ENCODE data around the gene SH3GL3. TPM values are rescaled to one million over a fixed set of nuclear protein-coding genes. Genes with fewer than 3 reads are reported as not detected.

The SH3GL3 gene
- polyA plus RNA-seq, 2 of the 4 experiments (the other 2 are of a cell fraction): 0.19 to 0.21 TPM

DNA sequence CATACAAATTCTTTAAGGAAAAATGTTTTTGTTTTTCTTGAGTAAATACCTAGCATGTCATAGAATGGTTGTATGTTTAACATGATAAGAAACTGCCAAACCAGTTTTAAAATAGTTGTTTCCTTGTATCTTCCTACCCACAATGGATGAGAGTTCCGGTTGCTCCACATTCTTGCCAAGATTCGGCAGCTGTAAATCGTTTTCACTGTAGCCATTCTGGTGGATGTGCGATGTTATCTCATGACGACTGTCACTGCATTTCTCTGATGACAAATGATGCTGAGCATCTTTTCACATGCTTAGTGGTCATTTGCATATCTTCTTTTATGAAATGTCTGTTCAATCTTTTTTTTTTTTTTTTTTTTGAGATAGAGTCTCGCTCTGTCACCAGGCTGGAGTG lies 36.6 kb upstream of the SH3GL3 start (continued):
- TF ChIP-seq, protein P1, sequence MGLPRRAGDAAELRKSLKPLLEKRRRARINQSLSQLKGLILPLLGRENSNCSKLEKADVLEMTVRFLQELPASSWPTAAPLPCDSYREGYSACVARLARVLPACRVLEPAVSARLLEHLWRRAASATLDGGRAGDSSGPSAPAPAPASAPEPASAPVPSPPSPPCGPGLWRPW (IDR thresholded peaks at IDR 0.05): no peak
- TF ChIP-seq ZC3H11A (IDR thresholded peaks at IDR 0.05): no peak
- TF ChIP-seq CEBPB (IDR thresholded peaks at IDR 0.05): no peak
- TF ChIP-seq ESRRA (IDR thresholded peaks at IDR 0.05; ENCODE audit: borderline replicate concordance, low read length): no peak
- TF ChIP-seq, protein P2, sequence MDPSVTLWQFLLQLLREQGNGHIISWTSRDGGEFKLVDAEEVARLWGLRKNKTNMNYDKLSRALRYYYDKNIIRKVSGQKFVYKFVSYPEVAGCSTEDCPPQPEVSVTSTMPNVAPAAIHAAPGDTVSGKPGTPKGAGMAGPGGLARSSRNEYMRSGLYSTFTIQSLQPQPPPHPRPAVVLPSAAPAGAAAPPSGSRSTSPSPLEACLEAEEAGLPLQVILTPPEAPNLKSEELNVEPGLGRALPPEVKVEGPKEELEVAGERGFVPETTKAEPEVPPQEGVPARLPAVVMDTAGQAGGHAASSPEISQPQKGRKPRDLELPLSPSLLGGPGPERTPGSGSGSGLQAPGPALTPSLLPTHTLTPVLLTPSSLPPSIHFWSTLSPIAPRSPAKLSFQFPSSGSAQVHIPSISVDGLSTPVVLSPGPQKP (IDR thresholded peaks at IDR 0.05; ENCODE audit: low read depth, low read length): no peak
- no peak for TF ChIP-seq EP300 (IDR thresholded peaks at IDR 0.05)
- TF ChIP-seq, protein P3, sequence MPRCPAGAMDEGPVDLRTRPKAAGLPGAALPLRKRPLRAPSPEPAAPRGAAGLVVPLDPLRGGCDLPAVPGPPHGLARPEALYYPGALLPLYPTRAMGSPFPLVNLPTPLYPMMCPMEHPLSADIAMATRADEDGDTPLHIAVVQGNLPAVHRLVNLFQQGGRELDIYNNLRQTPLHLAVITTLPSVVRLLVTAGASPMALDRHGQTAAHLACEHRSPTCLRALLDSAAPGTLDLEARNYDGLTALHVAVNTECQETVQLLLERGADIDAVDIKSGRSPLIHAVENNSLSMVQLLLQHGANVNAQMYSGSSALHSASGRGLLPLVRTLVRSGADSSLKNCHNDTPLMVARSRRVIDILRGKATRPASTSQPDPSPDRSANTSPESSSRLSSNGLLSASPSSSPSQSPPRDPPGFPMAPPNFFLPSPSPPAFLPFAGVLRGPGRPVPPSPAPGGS (IDR thresholded peaks at IDR 0.05): no peak

DNA sequence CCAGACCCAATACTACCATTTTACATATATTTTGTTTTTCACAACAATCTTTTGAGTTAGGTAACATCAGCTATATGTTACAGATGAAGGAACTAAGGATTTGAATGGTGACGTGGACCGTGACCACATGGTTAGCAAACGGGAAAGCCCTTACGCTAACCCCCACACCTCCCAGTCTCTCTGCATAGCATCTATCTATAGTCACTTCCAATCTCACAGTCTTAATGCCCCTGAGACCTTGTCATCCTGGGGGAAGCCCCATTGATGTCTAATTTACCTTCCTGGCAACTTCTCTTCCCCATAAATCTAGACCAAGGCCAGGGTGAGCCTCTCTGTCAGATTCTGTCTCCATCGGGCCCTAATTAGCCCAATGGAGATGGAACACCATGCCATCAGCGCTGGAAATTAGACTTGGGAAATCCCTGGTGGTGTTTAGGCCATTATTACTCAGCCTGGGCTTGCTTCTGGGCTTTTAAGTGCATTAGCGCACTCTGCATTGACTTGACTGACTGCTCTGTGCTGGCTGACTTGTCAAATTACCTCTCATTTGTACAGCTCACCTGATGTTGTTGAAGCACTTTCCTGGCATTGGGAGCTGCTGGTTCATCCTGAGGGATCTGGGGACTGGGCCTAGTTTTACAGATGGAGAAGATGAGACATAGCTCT lies 34.0 kb upstream of the SH3GL3 start:
- WGBS (ENCODE audit: missing lambda C conversion rate): 62% methylated on average over 7 of the region's 7 CpGs
- CTCF ChIA-PET: interaction anchor here (1.2 to 2.9 kb wide), 4 partner anchors 9 to 165 kb away, joined by 3 to 12 read pairs (median 6); no protein-coding TSS in a partner anchor
- Histone ChIP-seq H3K4me2 (no peak overlapping the region), H3K4me3 (no peak overlapping the region), H3K9me3 (no peaks in the 10 kb centered on the region), H3K4me1 (no peaks in the 10 kb centered on the region), H3K27ac (no peak overlapping the region)
- no peak for FAIRE-seq
- TF ChIP-seq EP300 (IDR thresholded peaks at IDR 0.05) (no peak), ZSCAN20 (CRISPR knock-in tag; IDR thresholded peaks at IDR 0.05) (no peak), CBX2 (IDR thresholded peaks at IDR 0.05; ENCODE audit: borderline replicate concordance, low read depth) (no peak), HOXB13 (CRISPR knock-in tag; IDR thresholded peaks at IDR 0.05; ENCODE audit: low read depth) (no peak), MYC (IDR thresholded peaks at IDR 0.05; ENCODE audit: borderline replicate concordance, low read length) (no peak), ZFP36 (IDR thresholded peaks at IDR 0.05; ENCODE audit: borderline replicate concordance, partially characterized antibody) (no peak), TP53 (CRISPR knock-in tag; IDR thresholded peaks at IDR 0.05) (no peak), NPAS2 (CRISPR knock-in tag; IDR thresholded peaks at IDR 0.05; ENCODE audit: borderline replicate concordance) (no peak), CEBPB (IDR thresholded peaks at IDR 0.05) (no peak), MAZ (IDR thresholded peaks at IDR 0.05; ENCODE audit: borderline replicate concordance, low read depth, low read length) (no peak), RFX5 (IDR thresholded peaks at IDR 0.05) (no peak), FOSL2 (IDR thresholded peaks at IDR 0.05) (no peak), FOSL2 (CRISPR knock-in tag; IDR thresholded peaks at IDR 0.05) (no peak), ZNF302 (CRISPR knock-in tag; IDR thresholded peaks at IDR 0.05) (no peak), HOXA7 (CRISPR knock-in tag; IDR thresholded peaks at IDR 0.05) (no peak), HEYL (CRISPR knock-in tag; IDR thresholded peaks at IDR 0.05) (no peak)
- TF ChIP-seq, protein P4, sequence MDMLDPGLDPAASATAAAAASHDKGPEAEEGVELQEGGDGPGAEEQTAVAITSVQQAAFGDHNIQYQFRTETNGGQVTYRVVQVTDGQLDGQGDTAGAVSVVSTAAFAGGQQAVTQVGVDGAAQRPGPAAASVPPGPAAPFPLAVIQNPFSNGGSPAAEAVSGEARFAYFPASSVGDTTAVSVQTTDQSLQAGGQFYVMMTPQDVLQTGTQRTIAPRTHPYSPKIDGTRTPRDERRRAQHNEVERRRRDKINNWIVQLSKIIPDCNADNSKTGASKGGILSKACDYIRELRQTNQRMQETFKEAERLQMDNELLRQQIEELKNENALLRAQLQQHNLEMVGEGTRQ (IDR thresholded peaks at IDR 0.05): no peak
- DNase-seq (ENCODE audit: low read depth in 1 of 2, low spot score in 1 of 2): no peak
- POLR2A ChIA-PET: no interaction called here
- ATAC-seq: no peak

DNA sequence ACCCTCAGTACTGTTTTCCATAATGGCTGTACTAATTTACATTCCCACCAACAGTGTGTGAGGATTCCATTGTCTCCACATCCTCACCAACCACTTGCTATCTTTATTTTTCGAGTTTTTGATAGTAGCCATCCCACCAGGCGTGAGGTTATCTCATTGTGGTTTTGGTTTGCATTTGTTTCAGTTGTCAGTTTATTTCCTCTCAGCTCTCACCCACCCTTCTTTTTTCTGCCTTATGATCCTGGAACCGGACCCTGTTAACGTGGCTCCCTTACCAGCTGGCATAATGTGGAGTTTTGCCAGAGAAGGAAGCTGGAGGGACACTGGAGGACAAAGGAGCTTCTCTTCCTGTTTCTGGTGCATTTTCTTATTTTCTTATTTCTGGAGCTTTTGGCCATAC lies 25.1 kb upstream of the SH3GL3 start:
- POLR2A ChIA-PET: interaction anchor here (0.5 kb wide), 1 partner anchor 852 kb away, joined by 4 read pairs; no protein-coding TSS in a partner anchor
- no peak for FAIRE-seq
- Histone ChIP-seq H3K4me1 (no peaks in the 10 kb centered on the region), H3K27ac (no peak overlapping the region), H3K9me3 (no peaks in the 10 kb centered on the region), H3K4me2 (no peak overlapping the region), H3K4me3 (no peak overlapping the region)
- CTCF ChIA-PET: interaction anchor here (0.9 to 5.9 kb wide), 4 partner anchors 10 to 174 kb away, joined by 3 to 59 read pairs (median 6); partner anchors contain the start of gene SH3GL3
- ATAC-seq: no peak
- 28% methylated on average over 4 of the region's 4 CpGs for WGBS (ENCODE audit: missing lambda C conversion rate)
- TF ChIP-seq, protein P5, sequence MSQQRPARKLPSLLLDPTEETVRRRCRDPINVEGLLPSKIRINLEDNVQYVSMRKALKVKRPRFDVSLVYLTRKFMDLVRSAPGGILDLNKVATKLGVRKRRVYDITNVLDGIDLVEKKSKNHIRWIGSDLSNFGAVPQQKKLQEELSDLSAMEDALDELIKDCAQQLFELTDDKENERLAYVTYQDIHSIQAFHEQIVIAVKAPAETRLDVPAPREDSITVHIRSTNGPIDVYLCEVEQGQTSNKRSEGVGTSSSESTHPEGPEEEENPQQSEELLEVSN (IDR thresholded peaks at IDR 0.05; ENCODE audit: borderline replicate concordance, low read depth): no peak
- TF ChIP-seq RCOR1 (IDR thresholded peaks at IDR 0.05; ENCODE audit: low read depth, low read length) (no peak), MAZ (IDR thresholded peaks at IDR 0.05; ENCODE audit: borderline replicate concordance, low read depth, low read length) (no peak), SMC3 (IDR thresholded peaks at IDR 0.05) (no peak), HDAC2 (IDR thresholded peaks at IDR 0.05) (no peak), FOSL2 (IDR thresholded peaks at IDR 0.05) (no peak), FOSL2 (CRISPR knock-in tag; IDR thresholded peaks at IDR 0.05) (no peak), KDM5A (IDR thresholded peaks at IDR 0.05) (no peak), TFCP2L1 (CRISPR knock-in tag; IDR thresholded peaks at IDR 0.05) (no peak), RFX5 (IDR thresholded peaks at IDR 0.05) (no peak), SREBF2 (IDR thresholded peaks at IDR 0.05) (no peak), HOXB13 (CRISPR knock-in tag; IDR thresholded peaks at IDR 0.05; ENCODE audit: low read depth) (no peak), CBX8 (IDR thresholded peaks at IDR 0.05) (no peak), FOSB (CRISPR knock-in tag; IDR thresholded peaks at IDR 0.05) (no peak)
- TF ChIP-seq, protein P2 (IDR thresholded peaks at IDR 0.05; ENCODE audit: low read depth, low read length): no peak
- DNase-seq (ENCODE audit: low read depth in 1 of 2, low spot score in 1 of 2): no peak
